ENCODE data around the gene HCFC2.

HCFC2 gene

DNA sequence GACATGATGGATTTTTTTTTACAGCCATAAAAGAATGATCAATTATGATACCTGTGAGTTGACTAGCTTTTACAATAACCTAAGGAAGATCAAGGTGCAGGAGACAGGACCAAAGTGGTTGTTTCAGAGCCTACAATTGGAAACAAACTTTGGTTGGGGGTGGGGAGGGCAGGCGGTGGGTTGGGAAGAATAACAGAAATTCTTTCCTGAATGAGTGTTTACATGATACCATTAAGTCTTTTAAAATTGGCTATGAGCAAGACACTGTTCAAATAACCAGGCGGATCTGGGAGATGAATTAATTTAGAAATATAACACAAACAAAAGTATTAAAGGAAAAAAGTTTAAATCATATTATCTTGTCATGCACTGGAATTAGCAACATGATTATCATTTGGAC is 66.4 kb downstream of the HCFC2 start:
- Histone ChIP-seq H3K27me3 (ENCODE audit: insufficient read depth, low read depth, severe bottlenecking) (no peaks in the 10 kb centered on the region), H3K27ac (peak overlapping the region; percentile 28; the same call in 1 of the 2 replicates), H3K36me3 (peaks cover 64% of the 10 kb centered on the region), H3K9me3 (ENCODE audit: severe bottlenecking) (no peaks in the 10 kb centered on the region), H3K4me3 (ENCODE audit: low read depth, low read length) (no peak overlapping the region)
- TF ChIP-seq, protein P1, sequence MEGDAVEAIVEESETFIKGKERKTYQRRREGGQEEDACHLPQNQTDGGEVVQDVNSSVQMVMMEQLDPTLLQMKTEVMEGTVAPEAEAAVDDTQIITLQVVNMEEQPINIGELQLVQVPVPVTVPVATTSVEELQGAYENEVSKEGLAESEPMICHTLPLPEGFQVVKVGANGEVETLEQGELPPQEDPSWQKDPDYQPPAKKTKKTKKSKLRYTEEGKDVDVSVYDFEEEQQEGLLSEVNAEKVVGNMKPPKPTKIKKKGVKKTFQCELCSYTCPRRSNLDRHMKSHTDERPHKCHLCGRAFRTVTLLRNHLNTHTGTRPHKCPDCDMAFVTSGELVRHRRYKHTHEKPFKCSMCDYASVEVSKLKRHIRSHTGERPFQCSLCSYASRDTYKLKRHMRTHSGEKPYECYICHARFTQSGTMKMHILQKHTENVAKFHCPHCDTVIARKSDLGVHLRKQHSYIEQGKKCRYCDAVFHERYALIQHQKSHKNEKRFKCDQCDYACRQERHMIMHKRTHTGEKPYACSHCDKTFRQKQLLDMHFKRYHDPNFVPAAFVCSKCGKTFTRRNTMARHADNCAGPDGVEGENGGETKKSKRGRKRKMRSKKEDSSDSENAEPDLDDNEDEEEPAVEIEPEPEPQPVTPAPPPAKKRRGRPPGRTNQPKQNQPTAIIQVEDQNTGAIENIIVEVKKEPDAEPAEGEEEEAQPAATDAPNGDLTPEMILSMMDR (IDR thresholded peaks at IDR 0.05; ENCODE audit: low read depth, low read length): no peak
- DNase-seq: no peak

DNA sequence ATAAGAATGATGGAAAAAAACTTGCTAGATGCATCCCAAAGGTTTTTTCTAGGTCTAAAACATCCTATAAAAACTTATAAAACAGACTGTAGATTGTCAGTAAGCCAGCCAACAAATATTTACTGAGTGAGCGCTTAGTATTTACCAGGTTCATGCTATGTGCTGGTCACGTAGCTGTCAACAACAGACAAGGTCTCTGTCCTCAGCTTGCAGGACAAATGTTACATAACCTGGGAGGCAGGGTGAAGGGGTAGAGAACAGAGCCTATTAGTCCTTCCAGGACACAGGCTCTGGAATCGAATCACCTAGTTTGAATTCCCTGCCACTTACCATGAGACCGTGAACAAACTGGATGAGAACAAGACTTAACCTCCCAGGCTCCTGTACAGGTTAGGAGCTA is 67.3 kb downstream of the HCFC2 start:
- H3K27me3 ChIP-seq (ENCODE audit: insufficient read depth, low read depth, severe bottlenecking): no peaks in the 10 kb centered on the region
- H3K36me3 ChIP-seq: peaks cover 55% of the 10 kb centered on the region
- DNase-seq: no peak
- H3K27ac ChIP-seq: no peak overlapping the region
- TF ChIP-seq, protein P1 (IDR thresholded peaks at IDR 0.05; ENCODE audit: low read depth, low read length): no peak
- H3K4me3 ChIP-seq (ENCODE audit: low read depth, low read length): no peak overlapping the region
- H3K9me3 ChIP-seq (ENCODE audit: severe bottlenecking): no peaks in the 10 kb centered on the region

DNA sequence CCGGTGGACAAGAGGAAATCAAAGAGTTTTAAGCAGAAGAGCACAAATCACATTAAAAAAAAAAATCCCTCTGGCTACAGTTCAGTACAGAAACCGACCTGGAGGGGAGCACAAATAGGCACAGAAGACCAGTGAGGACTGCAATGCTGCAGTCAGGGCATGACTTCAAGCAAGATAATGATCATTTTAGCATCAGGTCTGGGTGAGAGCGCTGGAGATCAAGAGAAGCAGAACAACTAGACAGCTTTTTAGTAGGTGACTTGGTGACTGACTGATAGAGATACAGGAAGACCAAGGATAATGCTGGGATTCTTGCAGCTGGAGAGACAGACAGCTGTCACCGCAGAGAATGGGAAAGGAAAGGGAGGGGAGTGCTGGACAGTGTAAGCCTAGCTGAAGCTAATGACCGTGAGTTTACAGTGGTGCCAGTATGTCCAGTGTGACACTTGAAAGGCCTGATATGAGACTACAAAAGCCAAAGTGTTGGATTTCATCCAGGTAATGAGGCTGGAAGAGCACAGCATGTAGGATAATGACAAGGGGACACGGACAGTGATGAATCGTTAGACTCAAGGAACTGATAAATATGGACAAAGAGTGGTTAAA is 68.1 kb downstream of the HCFC2 start:
- Histone ChIP-seq H3K9me3 (ENCODE audit: severe bottlenecking) (no peaks in the 10 kb centered on the region), H3K27me3 (ENCODE audit: insufficient read depth, low read depth, severe bottlenecking) (no peaks in the 10 kb centered on the region), H3K4me3 (ENCODE audit: low read depth, low read length) (no peak overlapping the region), H3K36me3 (peaks cover 48% of the 10 kb centered on the region), H3K27ac (no peak overlapping the region)
- peak; percentile 26 for DNase-seq
- TF ChIP-seq, protein P1 (IDR thresholded peaks at IDR 0.05; ENCODE audit: low read depth, low read length): no peak

DNA sequence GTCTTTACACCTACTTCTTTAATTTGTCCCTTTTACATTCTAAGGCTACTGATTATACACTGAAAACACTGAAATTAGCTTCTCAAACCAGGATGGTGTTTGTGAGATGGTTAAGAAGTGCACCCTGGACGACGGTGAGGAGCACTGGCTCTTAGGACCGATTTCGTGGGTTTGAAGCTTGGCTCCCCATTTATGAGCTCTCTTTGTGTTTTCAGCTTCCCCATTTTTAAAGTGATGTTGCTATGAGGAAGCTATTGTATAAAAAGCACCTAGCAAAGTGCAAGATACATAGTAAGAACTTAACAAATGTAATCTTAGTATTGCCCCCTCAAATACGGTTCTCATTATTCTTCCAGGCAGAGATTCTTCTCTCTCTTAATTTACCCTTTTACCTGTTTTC is 69.0 kb downstream of the HCFC2 start:
- Histone ChIP-seq H3K9me3 (ENCODE audit: severe bottlenecking) (no peaks in the 10 kb centered on the region), H3K27ac (no peak overlapping the region), H3K27me3 (ENCODE audit: insufficient read depth, low read depth, severe bottlenecking) (no peaks in the 10 kb centered on the region), H3K4me3 (ENCODE audit: low read depth, low read length) (no peak overlapping the region), H3K36me3 (peaks cover 41% of the 10 kb centered on the region)
- TF ChIP-seq, protein P1 (IDR thresholded peaks at IDR 0.05; ENCODE audit: low read depth, low read length): no peak
- DNase-seq: no peak

DNA sequence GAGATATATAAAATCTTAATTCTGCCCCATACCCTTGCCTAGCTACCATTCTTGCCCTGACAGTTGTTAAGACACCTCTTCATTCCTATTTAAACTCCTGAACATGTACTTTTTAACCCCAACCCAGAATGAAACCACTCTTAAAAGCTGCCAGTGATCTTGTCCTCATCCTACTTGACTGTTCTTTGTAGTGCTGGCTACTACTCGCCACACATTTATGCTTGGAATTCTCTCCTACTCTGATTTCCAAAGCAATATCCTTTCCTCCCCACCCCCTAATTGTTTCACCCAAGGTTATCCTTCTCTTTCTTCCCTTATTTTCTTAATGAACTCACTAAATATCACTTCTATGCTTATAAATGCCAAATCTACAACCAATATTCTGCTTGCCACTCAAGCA is 69.5 kb downstream of the HCFC2 start:
- Histone ChIP-seq H3K4me3 (ENCODE audit: low read depth, low read length) (no peak overlapping the region), H3K27ac (no peak overlapping the region), H3K27me3 (ENCODE audit: insufficient read depth, low read depth, severe bottlenecking) (no peaks in the 10 kb centered on the region), H3K36me3 (peaks cover 36% of the 10 kb centered on the region), H3K9me3 (ENCODE audit: severe bottlenecking) (no peaks in the 10 kb centered on the region)
- no peak for DNase-seq
- TF ChIP-seq, protein P1 (IDR thresholded peaks at IDR 0.05; ENCODE audit: low read depth, low read length): no peak

DNA sequence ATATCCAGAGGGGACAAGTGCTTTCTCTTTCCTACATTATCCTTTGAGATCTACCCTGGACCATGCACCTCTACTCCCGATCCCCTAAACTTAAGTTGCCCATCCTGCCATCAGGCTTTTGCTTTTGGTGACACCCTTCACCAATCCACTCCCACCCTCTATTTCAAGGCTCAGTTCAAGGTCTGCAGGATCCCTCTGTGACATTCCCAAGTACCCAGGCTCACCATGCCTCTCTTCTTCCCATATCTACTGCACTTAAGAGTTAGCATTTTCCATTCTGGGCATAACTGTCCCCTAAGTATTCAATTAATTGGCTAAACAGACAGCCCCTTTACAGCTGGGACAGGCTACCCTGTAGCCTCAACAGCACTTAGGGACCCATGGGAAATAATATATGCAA is 70.6 kb downstream of the HCFC2 start:
- Histone ChIP-seq H3K27ac (no peak overlapping the region), H3K36me3 (peaks cover 26% of the 10 kb centered on the region)

More for the DNA sequence above, 70.6 kb downstream of the HCFC2 start:
- TF ChIP-seq, protein P1 (IDR thresholded peaks at IDR 0.05; ENCODE audit: low read depth, low read length): no peak
- Histone ChIP-seq H3K4me3 (ENCODE audit: low read depth, low read length) (no peak overlapping the region), H3K27me3 (ENCODE audit: insufficient read depth, low read depth, severe bottlenecking) (no peaks in the 10 kb centered on the region), H3K9me3 (ENCODE audit: severe bottlenecking) (no peaks in the 10 kb centered on the region)
- no peak for DNase-seq

All from WERI-Rb-1 (cell line).